ENCODE data around the gene ASTN2.

Gene ASTN2

GRCh38 chr9:116990592-116990991 is 424.3 kb downstream of the ASTN2 start:
- Histone ChIP-seq H3K4me1 (ENCODE audit: insufficient read depth, insufficient read length) (peaks cover 4% of the 10 kb centered on the region), H3K36me3 (ENCODE audit: insufficient read depth, insufficient read length, low read length) (no peaks in the 10 kb centered on the region), H3K9ac (ENCODE audit: insufficient read length, low read depth) (no peak overlapping the region), H3K9me3 (ENCODE audit: insufficient read depth, low read length) (no peaks in the 10 kb centered on the region), H3K4me3 (ENCODE audit: insufficient read length, low read depth) (no peak overlapping the region), H3K27me3 (ENCODE audit: insufficient read depth, insufficient read length) (no peaks in the 10 kb centered on the region)
- DNase-seq (ENCODE audit: low read depth, low spot score): no peak
- TF ChIP-seq SUZ12 (IDR thresholded peaks at IDR 0.05; ENCODE audit: extremely low read depth, insufficient read depth, insufficient read length) (no peak), ZNF274 (IDR thresholded peaks at IDR 0.05; ENCODE audit: low read depth, low read length) (no peak), YY1 (IDR thresholded peaks at IDR 0.05; ENCODE audit: insufficient read depth, insufficient read length) (no peak)

DNA sequence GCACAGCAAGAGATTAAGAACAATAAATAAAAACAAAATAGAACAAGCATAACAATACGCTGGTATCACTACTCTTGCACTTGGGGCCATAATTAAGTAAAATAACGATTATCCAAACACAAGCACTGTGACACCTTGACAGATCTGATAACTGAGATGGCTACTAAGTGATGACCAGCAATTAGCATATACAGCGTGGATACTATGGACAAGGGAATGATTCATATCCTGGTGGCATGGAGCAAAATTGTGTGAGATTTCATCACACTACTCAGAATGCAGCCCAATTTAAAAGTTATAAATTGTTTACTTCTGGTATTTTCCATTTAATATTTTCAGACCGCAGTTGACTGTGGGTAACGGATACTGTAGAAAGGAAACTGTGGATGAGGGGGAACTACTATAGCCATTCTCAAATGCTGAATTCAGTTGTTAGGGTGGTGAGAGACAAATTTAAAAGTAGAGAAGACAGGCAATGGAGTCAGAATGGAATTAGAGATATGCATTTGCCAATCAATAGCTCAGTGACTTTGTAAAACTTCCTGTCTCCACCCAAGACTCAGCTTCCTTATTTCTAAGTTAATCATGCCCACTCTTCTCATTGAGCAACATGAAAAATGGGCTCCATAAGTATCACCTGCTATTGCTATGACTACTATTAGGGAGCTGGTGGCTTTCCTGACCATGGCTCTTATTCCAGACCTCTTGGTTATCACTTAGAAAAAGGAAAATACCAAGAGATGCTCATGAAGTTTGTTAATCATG is 427.0 kb downstream of the ASTN2 start:
- H3K9me3 ChIP-seq (ENCODE audit: insufficient read depth, low read length): no peaks in the 10 kb centered on the region
- TF ChIP-seq SUZ12 (IDR thresholded peaks at IDR 0.05; ENCODE audit: extremely low read depth, insufficient read depth, insufficient read length): no peak
- TF ChIP-seq YY1 (IDR thresholded peaks at IDR 0.05; ENCODE audit: insufficient read depth, insufficient read length): no peak
- TF ChIP-seq ZNF274 (IDR thresholded peaks at IDR 0.05; ENCODE audit: low read depth, low read length): no peak

GRCh38 chr9:116986015-116986414 is 428.8 kb downstream of the ASTN2 start:
- H3K36me3 ChIP-seq (ENCODE audit: insufficient read depth, insufficient read length, low read length): no peaks in the 10 kb centered on the region
- no peaks in the 10 kb centered on the region for H3K27me3 ChIP-seq (ENCODE audit: insufficient read depth, insufficient read length)
- H3K9ac ChIP-seq (ENCODE audit: insufficient read length, low read depth): no peak overlapping the region
- H3K9me3 ChIP-seq (ENCODE audit: insufficient read depth, low read length): no peaks in the 10 kb centered on the region
- no peak for DNase-seq (ENCODE audit: low read depth, low spot score)
- H3K4me1 ChIP-seq (ENCODE audit: insufficient read depth, insufficient read length): peaks cover 4% of the 10 kb centered on the region
- no peak for TF ChIP-seq SUZ12 (IDR thresholded peaks at IDR 0.05; ENCODE audit: extremely low read depth, insufficient read depth, insufficient read length)
- TF ChIP-seq ZNF274 (IDR thresholded peaks at IDR 0.05; ENCODE audit: low read depth, low read length): no peak
- no peak for TF ChIP-seq YY1 (IDR thresholded peaks at IDR 0.05; ENCODE audit: insufficient read depth, insufficient read length)
- no peak overlapping the region for H3K4me3 ChIP-seq (ENCODE audit: insufficient read length, low read depth)

More for the DNA sequence above, 427.0 kb downstream of the ASTN2 start:
- no peaks in the 10 kb centered on the region for H3K27me3 ChIP-seq (ENCODE audit: insufficient read depth, insufficient read length)
- no peaks in the 10 kb centered on the region for H3K36me3 ChIP-seq (ENCODE audit: insufficient read depth, insufficient read length, low read length)
- no peak for DNase-seq (ENCODE audit: low read depth, low spot score)
- H3K4me1 ChIP-seq (ENCODE audit: insufficient read depth, insufficient read length): peaks cover 4% of the 10 kb centered on the region
- no peak overlapping the region for H3K4me3 ChIP-seq (ENCODE audit: insufficient read length, low read depth)
- H3K9ac ChIP-seq (ENCODE audit: insufficient read length, low read depth): no peak overlapping the region

GRCh38 chr9:116985596-116985995 is 429.3 kb downstream of the ASTN2 start:
- Histone ChIP-seq H3K4me1 (ENCODE audit: insufficient read depth, insufficient read length) (peaks cover 3% of the 10 kb centered on the region), H3K4me3 (ENCODE audit: insufficient read length, low read depth) (no peak overlapping the region), H3K9ac (ENCODE audit: insufficient read length, low read depth) (peak overlapping the region; percentile 13), H3K36me3 (ENCODE audit: insufficient read depth, insufficient read length, low read length) (no peaks in the 10 kb centered on the region), H3K27me3 (ENCODE audit: insufficient read depth, insufficient read length) (no peaks in the 10 kb centered on the region), H3K9me3 (ENCODE audit: insufficient read depth, low read length) (no peaks in the 10 kb centered on the region)
- TF ChIP-seq YY1 (IDR thresholded peaks at IDR 0.05; ENCODE audit: insufficient read depth, insufficient read length) (no peak), ZNF274 (IDR thresholded peaks at IDR 0.05; ENCODE audit: low read depth, low read length) (no peak), SUZ12 (IDR thresholded peaks at IDR 0.05; ENCODE audit: extremely low read depth, insufficient read depth, insufficient read length) (no peak)
- no peak for DNase-seq (ENCODE audit: low read depth, low spot score)

GRCh38 chr9:116984111-116984510 is 430.7 kb downstream of the ASTN2 start:
- Histone ChIP-seq H3K4me3 (ENCODE audit: insufficient read length, low read depth) (no peak overlapping the region), H3K36me3 (ENCODE audit: insufficient read depth, insufficient read length, low read length) (no peaks in the 10 kb centered on the region), H3K9me3 (ENCODE audit: insufficient read depth, low read length) (no peaks in the 10 kb centered on the region), H3K27me3 (ENCODE audit: insufficient read depth, insufficient read length) (no peaks in the 10 kb centered on the region), H3K9ac (ENCODE audit: insufficient read length, low read depth) (no peak overlapping the region), H3K4me1 (ENCODE audit: insufficient read depth, insufficient read length) (peaks cover 5% of the 10 kb centered on the region)
- no peak for TF ChIP-seq ZNF274 (IDR thresholded peaks at IDR 0.05; ENCODE audit: low read depth, low read length)
- DNase-seq (ENCODE audit: low read depth, low spot score): no peak

DNA sequence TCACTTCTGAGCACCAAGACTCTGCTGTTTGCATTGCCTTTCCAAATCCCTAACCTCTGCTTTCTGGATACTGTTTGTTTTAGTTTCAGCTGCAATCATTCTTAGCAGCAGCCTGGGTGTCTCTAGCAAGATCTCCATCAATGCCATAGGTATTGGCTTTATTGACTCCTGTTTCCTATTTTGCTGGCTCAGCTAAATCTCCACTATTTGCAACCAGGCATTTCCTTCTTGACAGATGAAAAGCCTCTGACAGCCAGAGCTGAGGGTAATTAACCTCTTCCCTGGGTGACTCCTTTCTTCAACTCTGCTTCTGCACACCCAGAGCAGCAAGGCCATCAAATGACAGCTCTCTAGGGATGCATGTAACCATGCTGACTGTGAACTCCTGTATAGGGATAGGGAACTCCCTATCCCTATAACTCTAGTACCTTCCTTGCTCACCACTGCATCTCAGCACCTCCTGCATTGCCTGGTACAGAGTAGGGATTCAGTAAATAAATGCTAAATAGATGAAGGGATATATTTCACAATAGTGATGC is 434.2 kb downstream of the ASTN2 start:
- Histone ChIP-seq H3K9me3 (ENCODE audit: insufficient read depth, low read length) (no peaks in the 10 kb centered on the region), H3K27me3 (ENCODE audit: insufficient read depth, insufficient read length) (no peaks in the 10 kb centered on the region), H3K36me3 (ENCODE audit: insufficient read depth, insufficient read length, low read length) (no peaks in the 10 kb centered on the region), H3K9ac (ENCODE audit: insufficient read length, low read depth) (no peak overlapping the region), H3K4me1 (ENCODE audit: insufficient read depth, insufficient read length) (peaks cover 3% of the 10 kb centered on the region), H3K4me3 (ENCODE audit: insufficient read length, low read depth) (no peak overlapping the region)
- no peak for TF ChIP-seq ZNF274 (IDR thresholded peaks at IDR 0.05; ENCODE audit: low read depth, low read length)
- TF ChIP-seq SUZ12 (IDR thresholded peaks at IDR 0.05; ENCODE audit: extremely low read depth, insufficient read depth, insufficient read length): no peak
- TF ChIP-seq YY1 (IDR thresholded peaks at IDR 0.05; ENCODE audit: insufficient read depth, insufficient read length): no peak
- DNase-seq (ENCODE audit: low read depth, low spot score): no peak

- Histone ChIP-seq H3K36me3 (ENCODE audit: insufficient read depth, insufficient read length, low read length) (no peaks in the 10 kb centered on the region), H3K27me3 (ENCODE audit: insufficient read depth, insufficient read length) (no peaks in the 10 kb centered on the region), H3K9me3 (ENCODE audit: insufficient read depth, low read length) (no peaks in the 10 kb centered on the region), H3K9ac (ENCODE audit: insufficient read length, low read depth) (no peak overlapping the region), H3K4me3 (ENCODE audit: insufficient read length, low read depth) (no peak overlapping the region), H3K4me1 (ENCODE audit: insufficient read depth, insufficient read length) (peaks cover 3% of the 10 kb centered on the region)
- peak; percentile 8 for DNase-seq (ENCODE audit: low read depth, low spot score)
- TF ChIP-seq ZNF274 (IDR thresholded peaks at IDR 0.05; ENCODE audit: low read depth, low read length) (no peak), SUZ12 (IDR thresholded peaks at IDR 0.05; ENCODE audit: extremely low read depth, insufficient read depth, insufficient read length) (no peak), YY1 (IDR thresholded peaks at IDR 0.05; ENCODE audit: insufficient read depth, insufficient read length) (no peak)
Measured at GRCh38 chr9:116979456-116979855, 435.4 kb downstream of the ASTN2 start.

Measured in NT2/D1 (cell line).